Adrenal gland (tissue), 12 donors: ENCODE results near the gene GRAMD1C. TPM values are rescaled to one million over a fixed set of nuclear protein-coding genes. Genes with fewer than 3 reads are reported as not detected.

Source experiments
- DNase-seq, 7 donors: peaks; one replicate each; pipeline ENCODE4 v3.0.0-alpha.2; 2019 to 2020
- H3K27ac ChIP-seq, 5 donors: fragments of 200-600 bp; sonication (generic) in 4 of 5; 1 replicate in 3 of 5; 2 replicates in 2 of 5; pipeline versions ENCODE4 v1.5.1 to v1.8.0; 2016 to 2020; ENCODE audit warnings: mild to moderate bottlenecking in 1 of 5
- H3K27me3 ChIP-seq: fragments of 200-600 bp; 2 replicates; pipeline ENCODE4 v1.8.0; 2021
- H3K36me3 ChIP-seq, 2 donors: fragments of 200-600 bp; replicated peaks in 1 of 2; 1 replicate in 1 of 2; 2 replicates in 1 of 2; pipeline versions ENCODE4 v1.5.1 to v1.8.0; 2018 to 2022
- H3K4me1 ChIP-seq, 2 donors: fragments of 200-600 bp; replicated peaks in 1 of 2; 1 replicate in 1 of 2; 2 replicates in 1 of 2; pipeline versions ENCODE4 v1.5.1 to v1.8.0; 2018 to 2021
- H3K4me3 ChIP-seq, 4 donors: fragments of 200-600 bp; sonication (generic) in 3 of 4; one replicate each; pipeline ENCODE4 v1.5.1; 2016 to 2018
- H3K9me3 ChIP-seq, 3 donors: fragments of 200-600 bp; sonication (generic) in 1 of 3; replicated peaks in 1 of 3; 1 replicate in 2 of 3; 2 replicates in 1 of 3; pipeline versions ENCODE4 v1.5.1 to v1.8.0; 2016 to 2021
- CTCF ChIP-seq, 6 experiments: fragments of 450-650 bp in 4 of 6; fragments of 200-600 bp in 2 of 6; sonication (generic) in 1 of 6; IDR thresholded peaks; 1 replicate in 5 of 6; 2 replicates in 1 of 6; pipeline versions ENCODE4 v1.5.1 to v1.8.0; 2016 to 2021; ENCODE audit warnings: antibody characterized with exemption in 6 of 6, mild to moderate bottlenecking in 2 of 6, moderate library complexity in 1 of 6
- POLR2A ChIP-seq, 2 donors: fragments of 450-650 bp; IDR thresholded peaks; one replicate each; pipeline ENCODE4 v1.6.1; 2017; ENCODE audit warnings: antibody characterized with exemption in 2 of 2, mild to moderate bottlenecking in 2 of 2, moderate library complexity in 1 of 2
- WGBS, 4 donors: extraction: QIAGEN DNeasy Blood & Tissue Kit in 2 of 4; methylation state at CpG; one replicate each; pipeline versions ENCODE4 v1.1.5 to v1.1.7; 2013 to 2017; 5-methylcytosine and 5-hydroxymethylcytosine counted together
- intact Hi-C, 2 donors: fragments of 100-400 bp; cut with DNase I; formaldehyde crosslinking; loops; one replicate each; pipeline versions ENCODE4 v1.14.1 to v1.15.0; 2022 to 2023
- polyA plus RNA-seq, 3 donors: library from polyadenylated mRNA; stranded (reverse); fragments of 200-250 nt in 2 of 3; fragments of 350-450 nt in 1 of 3; fragmentation: Illumina TruSeq in 1 of 3; extraction: RNeasy Lipid Tissue Mini Kit (QIAGEN cat#74804) in 1 of 3; gene quantifications; one replicate each; pipeline ENCODE4 v1.2.3, GENCODE V29; 2013 to 2014
- total RNA-seq, 9 donors: library from RNA; depleted of rRNA in 4 of 9; stranded (reverse); fragments of >200 nt in 4 of 9; fragments of 120-200 nt in 1 of 9; fragmentation: NEBNext Ultra II Directional in 1 of 9; extraction: Animal tissue kit (Norgen Biotek cat#: 25700) in 1 of 9; gene quantifications; one replicate each; pipeline versions ENCODE4 v1.1.0 to v1.2.4, GENCODE V29; 2013 to 2023
- donor health status: healthy with polysubstance abuse.
- donor health status: Bipolar disorder and iron deficiency.
- donor health status: DM: yes; HTN: yes; CAD: no.
- donor health status: DM: no; HTN: no; CAD: no.
- donor health status: DM: no; HTN: no; CAD: no.
- donor health status: DM: yes; HTN: yes; CAD: no.

Gene GRAMD1C
- total and polyA plus RNA-seq, 12 donors, result 1.4 to 12.6 (median 4.6) TPM

GRCh38 chr3:113885050-113885449 is 46.5 kb downstream of the GRAMD1C start:
- Histone ChIP-seq H3K36me3 (no peaks in the 10 kb centered on the region), H3K9me3 (no peaks in the 10 kb centered on the region), H3K27me3 (no peaks in the 10 kb centered on the region), H3K4me3 (no peak overlapping the region), H3K4me1 (no peaks in the 10 kb centered on the region), H3K27ac (no peak overlapping the region)
- TF ChIP-seq CTCF (IDR thresholded peaks at IDR 0.05) (no peak), POLR2A (IDR thresholded peaks at IDR 0.05) (no peak)
- intact Hi-C loops, result no loop called here
- WGBS, 4 donors, result 86 to 95% (median 93%) methylated on average over 10 to 30 of the region's 30 CpGs
- no peak for DNase-seq

- no peak overlapping the region for H3K4me3 ChIP-seq
- H3K9me3 ChIP-seq, result no peaks in the 10 kb centered on the region
- 73 to 86% (median 81%) methylated on average over 5 to 8 of the region's 8 CpGs for WGBS, 4 donors
- no peaks in the 10 kb centered on the region for H3K4me1 ChIP-seq
- DNase-seq, result no peak
- no peaks in the 10 kb centered on the region for H3K36me3 ChIP-seq
- no peaks in the 10 kb centered on the region for H3K27me3 ChIP-seq
- intact Hi-C loops, result no loop called here
- H3K27ac ChIP-seq, result no peak overlapping the region
- TF ChIP-seq CTCF (IDR thresholded peaks at IDR 0.05) (no peak), POLR2A (IDR thresholded peaks at IDR 0.05) (no peak)
Observed at GRCh38 chr3:113890256-113890900, 51.8 kb downstream of the GRAMD1C start.

- Histone ChIP-seq H3K27me3 (no peaks in the 10 kb centered on the region), H3K4me1 (peaks cover 0 to 12% of the 10 kb centered on the region in 2 donors), H3K4me3 (no peak overlapping the region), H3K27ac (no peak overlapping the region), H3K36me3 (no peaks in the 10 kb centered on the region), H3K9me3 (no peaks in the 10 kb centered on the region)
- TF ChIP-seq CTCF (IDR thresholded peaks at IDR 0.05), result no peak
- no peak for TF ChIP-seq POLR2A (IDR thresholded peaks at IDR 0.05)
- 85 to 89% (median 87%) methylated on average over 4 of the region's 4 CpGs for WGBS, 4 donors
- no peak for DNase-seq
- intact Hi-C loops, result no loop called here
Observed at GRCh38 chr3:113894927-113895326, 56.3 kb downstream of the GRAMD1C start.

DNA sequence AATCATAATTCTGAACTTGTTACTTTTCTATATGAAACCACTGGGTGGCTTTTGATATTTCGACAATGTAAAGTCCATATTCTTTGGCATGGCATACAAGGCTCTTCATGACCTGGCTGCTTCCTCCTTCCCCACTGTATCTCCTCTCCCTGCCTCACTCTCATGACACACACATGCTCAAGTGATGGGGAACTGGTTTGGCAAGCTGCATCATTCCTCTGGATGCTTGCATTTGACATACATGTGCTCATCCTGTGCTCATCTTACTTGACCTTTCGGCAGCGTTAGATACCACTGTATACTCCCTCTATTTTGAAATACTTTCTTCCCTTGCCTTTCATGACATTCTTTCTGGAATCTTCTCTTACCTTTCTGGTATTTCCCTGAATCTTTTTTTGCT is 57.4 kb downstream of the GRAMD1C start:
- Histone ChIP-seq H3K4me3 (no peak overlapping the region), H3K4me1 (peaks cover 0 to 12% of the 10 kb centered on the region in 2 donors), H3K27me3 (no peaks in the 10 kb centered on the region), H3K9me3 (no peaks in the 10 kb centered on the region), H3K27ac (no peak overlapping the region), H3K36me3 (no peaks in the 10 kb centered on the region)
- no peak for DNase-seq
- TF ChIP-seq POLR2A (IDR thresholded peaks at IDR 0.05) (no peak), CTCF (IDR thresholded peaks at IDR 0.05) (no peak)
- 91 to 96% (median 95%) methylated on average over 3 of the region's 3 CpGs for WGBS, 4 donors
- intact Hi-C loops, result no loop called here
